AG04449 (cell line): ENCODE data around the gene ZNF287.
"Not testable (repeated sequence)": the region's sequence is repeated elsewhere in the genome, so short reads cannot be mapped to it uniquely, and the experiment has no call there.

Source experiments
- CTCF ChIA-PET: fragments of 350-600 bp; formaldehyde crosslinking; extraction: SDS; loops from one replicate; lab custom pipeline; 2021; ENCODE audit warnings: antibody characterized with exemption; lab: Yijun Ruan, JAX
- POLR2A ChIA-PET: fragments of 400-600, 350-600 bp; formaldehyde crosslinking; extraction: SDS; loops from one replicate; lab custom pipeline; 2020; ENCODE audit warnings: antibody characterized with exemption, inconsistent platforms; lab: Yijun Ruan, JAX
- DNase-seq: peaks from one replicate; pipeline ENCODE4 v3.0.0-alpha.2; 2010; ENCODE audit warnings: low read depth, low spot score
- H3K4me3 ChIP-seq: 2 replicates; pipeline ENCODE4 v1.5.1; 2011; ENCODE audit warnings: low read depth, mild to moderate bottlenecking, control low read depth, low read length
- TF ChIP-seq, protein P1 (sequence below): IDR thresholded peaks from one replicate; pipeline ENCODE4 v1.5.1; 2011; ENCODE audit warnings: mild to moderate bottlenecking, moderate library complexity, low read length, control low read depth, inconsistent platforms; ENCODE audit not compliant: insufficient read depth; ENCODE audit errors: missing control alignments

ZNF287 gene

DNA sequence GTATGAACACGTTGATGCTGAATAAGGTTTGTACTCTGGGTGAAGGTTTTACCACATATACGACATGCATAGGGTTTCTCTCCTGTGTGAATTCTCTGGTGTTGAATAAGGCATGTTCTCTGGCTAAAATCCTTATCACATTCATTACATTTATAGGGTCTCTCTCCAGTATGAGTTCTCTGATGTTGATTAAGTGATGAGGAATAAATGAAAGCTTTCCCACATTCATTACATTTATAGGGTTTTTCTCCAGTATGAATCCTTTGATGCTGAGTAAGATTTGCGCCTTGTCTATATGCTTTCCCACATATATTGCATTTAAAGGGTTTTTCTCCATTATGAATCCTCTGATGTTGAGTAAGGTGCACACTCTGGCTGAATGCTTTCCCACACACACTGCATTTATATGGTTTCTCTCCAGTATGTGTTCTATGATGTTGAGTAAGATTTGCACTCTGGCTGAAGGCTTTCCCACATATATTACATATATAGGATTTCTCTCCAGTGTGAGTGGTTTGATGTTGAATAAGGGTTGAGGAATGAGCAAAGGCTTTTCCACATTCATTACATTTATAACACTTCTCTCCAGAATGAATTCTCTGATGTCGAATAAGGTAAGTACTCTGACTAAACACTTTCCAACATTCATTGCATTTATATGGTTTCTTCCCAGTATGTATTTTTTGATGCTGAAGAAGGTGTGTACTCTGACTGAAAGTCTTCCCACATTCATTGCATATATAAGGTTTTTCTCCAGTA lies 16.9 kb downstream of the ZNF287 start:
- DNase-seq: no peak
- no peak overlapping the region for H3K4me3 ChIP-seq
- POLR2A ChIA-PET: no interaction called here
- CTCF ChIA-PET: no interaction called here
- TF ChIP-seq, protein P1, sequence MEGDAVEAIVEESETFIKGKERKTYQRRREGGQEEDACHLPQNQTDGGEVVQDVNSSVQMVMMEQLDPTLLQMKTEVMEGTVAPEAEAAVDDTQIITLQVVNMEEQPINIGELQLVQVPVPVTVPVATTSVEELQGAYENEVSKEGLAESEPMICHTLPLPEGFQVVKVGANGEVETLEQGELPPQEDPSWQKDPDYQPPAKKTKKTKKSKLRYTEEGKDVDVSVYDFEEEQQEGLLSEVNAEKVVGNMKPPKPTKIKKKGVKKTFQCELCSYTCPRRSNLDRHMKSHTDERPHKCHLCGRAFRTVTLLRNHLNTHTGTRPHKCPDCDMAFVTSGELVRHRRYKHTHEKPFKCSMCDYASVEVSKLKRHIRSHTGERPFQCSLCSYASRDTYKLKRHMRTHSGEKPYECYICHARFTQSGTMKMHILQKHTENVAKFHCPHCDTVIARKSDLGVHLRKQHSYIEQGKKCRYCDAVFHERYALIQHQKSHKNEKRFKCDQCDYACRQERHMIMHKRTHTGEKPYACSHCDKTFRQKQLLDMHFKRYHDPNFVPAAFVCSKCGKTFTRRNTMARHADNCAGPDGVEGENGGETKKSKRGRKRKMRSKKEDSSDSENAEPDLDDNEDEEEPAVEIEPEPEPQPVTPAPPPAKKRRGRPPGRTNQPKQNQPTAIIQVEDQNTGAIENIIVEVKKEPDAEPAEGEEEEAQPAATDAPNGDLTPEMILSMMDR: no peak

DNA sequence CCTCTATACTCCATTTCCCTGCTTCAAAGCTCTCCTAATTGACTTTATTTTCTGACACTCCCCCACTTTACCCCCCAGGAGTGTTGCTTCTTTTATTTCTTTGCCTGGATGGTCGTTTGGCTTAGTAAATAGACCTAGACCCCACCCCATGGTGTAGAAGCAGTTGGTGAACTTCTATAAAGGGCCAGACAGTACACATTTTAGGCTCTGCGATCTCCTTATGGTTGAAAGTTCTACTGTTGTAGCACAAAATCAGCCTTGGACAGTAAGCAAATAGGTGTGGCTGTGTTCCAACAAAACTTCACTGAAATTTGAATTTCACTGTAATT lies 31.9 kb downstream of the ZNF287 start:
- H3K4me3 ChIP-seq: no peak overlapping the region
- DNase-seq: no peak
- ChIA-PET CTCF (interaction anchor here (1.1 to 2.2 kb wide), 5 partner anchors 16 to 453 kb away, joined by 3 to 7 read pairs (median 4); no protein-coding TSS in a partner anchor), POLR2A (no interaction called here)
- TF ChIP-seq, protein P1: no peak

DNA sequence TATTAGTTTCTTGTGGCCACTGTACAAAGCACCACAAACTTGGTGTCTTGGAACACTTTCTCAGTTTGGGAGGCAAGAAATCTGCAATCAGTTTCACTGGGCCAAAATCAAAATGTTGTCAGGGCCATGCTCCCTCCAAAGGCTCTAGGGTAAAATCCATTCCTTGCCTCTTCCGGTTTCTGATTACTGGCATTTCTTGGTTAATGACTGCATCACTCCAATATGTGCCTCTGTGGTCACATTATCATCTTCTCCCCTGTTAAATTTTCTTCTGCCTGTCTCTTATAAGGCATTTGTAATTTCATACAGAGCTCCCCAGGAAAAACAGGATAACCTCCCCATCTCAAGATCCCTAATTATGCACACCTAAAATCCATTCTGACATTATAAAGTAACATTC lies 34.8 kb downstream of the ZNF287 start:
- no peak for DNase-seq
- H3K4me3 ChIP-seq: no peak overlapping the region
- TF ChIP-seq, protein P1: no peak
- ChIA-PET CTCF (interaction anchor here (6.2 kb wide), 1 partner anchor 13 kb away, joined by 56 read pairs; no protein-coding TSS in a partner anchor), POLR2A (no interaction called here)

DNA sequence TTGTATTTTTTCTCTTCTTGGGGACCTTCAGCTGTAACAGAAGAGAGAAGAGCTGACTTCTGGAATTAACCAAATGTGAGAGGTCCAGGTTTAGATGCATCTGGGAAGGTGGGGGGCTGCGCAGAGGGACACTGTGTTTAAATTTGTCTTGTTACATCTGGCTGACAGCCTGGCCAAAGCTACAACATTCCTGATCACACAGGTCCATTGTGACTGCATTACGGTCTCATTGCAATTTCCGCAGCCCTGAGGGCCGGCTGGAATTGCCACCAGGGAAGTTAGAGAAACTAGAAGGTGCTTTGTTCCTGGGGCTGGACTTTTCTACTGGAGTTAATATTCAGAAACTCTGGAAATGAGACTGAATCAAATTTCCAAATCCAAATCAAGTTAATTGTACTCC lies 39.1 kb downstream of the ZNF287 start:
- no peak overlapping the region for H3K4me3 ChIP-seq
- DNase-seq: no peak
- TF ChIP-seq, protein P1: no peak
- POLR2A ChIA-PET: no interaction called here
- CTCF ChIA-PET: interaction anchor here (0.7 to 16.6 kb wide), 5 partner anchors 8 to 167 kb away, joined by 3 to 562 read pairs (median 4); no protein-coding TSS in a partner anchor

DNA sequence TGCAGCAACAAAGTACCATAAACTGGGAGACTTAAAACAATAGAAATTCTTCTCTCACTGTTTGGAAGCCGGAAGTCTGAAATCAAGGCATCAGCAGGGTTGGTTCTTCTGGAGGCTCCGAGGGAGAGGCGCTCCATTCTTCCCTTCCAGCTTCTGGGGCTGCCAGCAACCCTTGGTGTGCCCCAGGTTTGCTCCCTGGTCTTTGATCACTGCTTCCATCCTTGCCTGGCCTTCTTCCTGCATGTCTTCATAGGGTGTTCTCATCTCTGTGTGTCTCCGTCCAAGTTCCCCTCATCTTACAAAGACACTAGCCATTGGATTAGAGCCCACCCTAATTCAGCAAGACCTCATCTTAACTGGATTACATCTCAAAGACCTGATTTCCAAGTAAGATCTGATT lies 41.7 kb downstream of the ZNF287 start:
- H3K4me3 ChIP-seq: no peak overlapping the region
- POLR2A ChIA-PET: interaction anchor here (1.0 kb wide), 1 partner anchor 147 kb away, joined by 3 read pairs; the partner anchor contains the start of gene UBB
- CTCF ChIA-PET: interaction anchor here (0.9 to 16.6 kb wide), 3 partner anchors 11 to 164 kb away, joined by 3 to 562 read pairs (median 4); no protein-coding TSS in a partner anchor
- TF ChIP-seq, protein P1: no peak
- DNase-seq: no peak

DNA sequence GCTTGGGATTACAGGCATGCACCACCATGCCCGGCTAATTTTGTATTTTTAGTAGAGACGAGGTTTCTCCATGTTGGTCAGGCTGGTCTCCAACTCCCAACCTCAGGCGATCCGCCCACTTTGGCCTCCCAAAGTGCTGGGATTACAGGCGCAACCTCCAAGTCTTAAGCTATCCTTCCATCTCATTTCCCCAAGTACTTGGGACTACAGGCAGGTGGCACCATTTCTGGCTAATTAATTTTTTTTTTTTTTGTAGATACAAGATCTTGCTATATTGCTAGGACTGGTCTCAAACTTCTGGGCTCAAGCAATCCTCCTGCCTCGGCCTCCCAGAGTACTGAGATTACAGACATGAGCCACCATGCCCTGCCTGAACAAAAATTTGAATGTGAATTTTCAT lies 43.4 kb downstream of the ZNF287 start:
- ChIA-PET CTCF (interaction anchor here (1.0 to 16.6 kb wide), 4 partner anchors 11 to 76 kb away, joined by 3 to 562 read pairs (median 4); no protein-coding TSS in a partner anchor), POLR2A (interaction anchor here (0.6 kb wide), 1 partner anchor 145 kb away, joined by 4 read pairs; the partner anchor contains the start of gene UBB)
- not testable (repeated sequence) for DNase-seq

More for the DNA sequence above, 43.4 kb downstream of the ZNF287 start:
- not testable (repeated sequence) for H3K4me3 ChIP-seq
